ENCODE results near the gene PCP4.

DNA sequence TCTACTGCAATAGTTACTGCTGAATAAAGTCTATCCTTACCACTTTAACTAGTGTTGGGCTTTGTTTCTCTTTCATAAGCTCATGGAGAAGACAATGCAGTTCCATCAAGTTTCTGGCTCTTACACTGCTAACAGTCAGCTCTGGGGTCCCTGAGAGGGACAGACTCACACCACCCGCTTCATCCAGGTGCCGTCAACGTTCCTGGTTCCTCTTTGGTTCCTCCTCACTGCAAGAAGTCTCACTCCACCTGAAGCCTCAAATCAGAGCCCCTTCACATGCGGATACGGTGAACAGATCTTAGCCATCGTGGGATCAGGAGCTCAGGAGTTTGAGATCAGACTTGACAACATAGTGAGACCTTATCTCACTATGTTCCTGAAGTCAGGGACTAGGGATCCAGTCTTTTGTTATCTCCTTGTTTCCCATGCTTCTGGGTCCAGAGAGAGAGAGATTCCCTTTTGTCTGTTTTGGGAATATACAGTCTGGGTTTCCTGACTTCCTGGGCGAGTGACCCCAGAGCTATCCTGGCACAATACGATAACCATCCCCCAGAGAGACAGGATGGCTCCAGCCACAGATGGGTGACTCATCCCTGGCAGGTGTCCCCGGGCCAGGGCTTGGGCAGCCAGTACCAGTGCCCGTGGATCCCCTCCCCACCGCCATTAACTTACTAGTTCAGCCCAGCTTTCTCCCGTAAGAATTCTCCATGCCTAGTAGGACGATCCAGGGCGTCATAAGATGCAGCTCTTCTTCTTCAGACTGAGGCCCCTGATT is 14.3 kb upstream of the PCP4 start:
- TF ChIP-seq, protein P1, sequence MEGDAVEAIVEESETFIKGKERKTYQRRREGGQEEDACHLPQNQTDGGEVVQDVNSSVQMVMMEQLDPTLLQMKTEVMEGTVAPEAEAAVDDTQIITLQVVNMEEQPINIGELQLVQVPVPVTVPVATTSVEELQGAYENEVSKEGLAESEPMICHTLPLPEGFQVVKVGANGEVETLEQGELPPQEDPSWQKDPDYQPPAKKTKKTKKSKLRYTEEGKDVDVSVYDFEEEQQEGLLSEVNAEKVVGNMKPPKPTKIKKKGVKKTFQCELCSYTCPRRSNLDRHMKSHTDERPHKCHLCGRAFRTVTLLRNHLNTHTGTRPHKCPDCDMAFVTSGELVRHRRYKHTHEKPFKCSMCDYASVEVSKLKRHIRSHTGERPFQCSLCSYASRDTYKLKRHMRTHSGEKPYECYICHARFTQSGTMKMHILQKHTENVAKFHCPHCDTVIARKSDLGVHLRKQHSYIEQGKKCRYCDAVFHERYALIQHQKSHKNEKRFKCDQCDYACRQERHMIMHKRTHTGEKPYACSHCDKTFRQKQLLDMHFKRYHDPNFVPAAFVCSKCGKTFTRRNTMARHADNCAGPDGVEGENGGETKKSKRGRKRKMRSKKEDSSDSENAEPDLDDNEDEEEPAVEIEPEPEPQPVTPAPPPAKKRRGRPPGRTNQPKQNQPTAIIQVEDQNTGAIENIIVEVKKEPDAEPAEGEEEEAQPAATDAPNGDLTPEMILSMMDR (IDR thresholded peaks at IDR 0.05): no peak
- no peak for TF ChIP-seq EZH2 (IDR thresholded peaks at IDR 0.05)
